Kidney (tissue), 14 donors: ENCODE measurements around the gene REEP1. TPM values are rescaled to one million over a fixed set of nuclear protein-coding genes. Genes with fewer than 3 reads are reported as not detected.

Experiments
- DNase-seq, 5 donors: peaks; one replicate each; pipeline ENCODE4 v3.0.0-alpha.2; 2013 to 2020
- FAIRE-seq: peaks from 2 replicates; lab custom pipeline; 2012; peaks lifted over from hg19 to GRCh38; lab: Jason Lieb, UNC
- H3K27ac ChIP-seq, 2 donors: one replicate each; pipeline ENCODE4 v1.7.0; 2013; ENCODE audit warnings: low read depth in 2 of 2, low read length in 2 of 2, inconsistent platforms in 1 of 2
- H3K27me3 ChIP-seq: one replicate; pipeline ENCODE4 v1.7.1; 2013; ENCODE audit warnings: low read length, inconsistent platforms; ENCODE audit not compliant: control insufficient read depth, insufficient read depth
- H3K36me3 ChIP-seq, 3 donors: one replicate each; pipeline versions ENCODE4 v1.7.0 to v1.7.1; 2013; ENCODE audit warnings: low read length in 3 of 3, control low read depth in 1 of 3, inconsistent platforms in 1 of 3; ENCODE audit not compliant: insufficient read depth in 3 of 3, control insufficient read depth in 2 of 3
- H3K4me1 ChIP-seq, 3 donors: one replicate each; pipeline versions ENCODE4 v1.7.0 to v1.7.1; 2013; ENCODE audit warnings: low read length in 3 of 3, inconsistent platforms in 1 of 3, low read depth in 1 of 3; ENCODE audit not compliant: control insufficient read depth in 2 of 3, insufficient read depth in 2 of 3
- H3K4me3 ChIP-seq, 3 donors: one replicate each; pipeline versions ENCODE4 v1.7.0 to v1.8.1; 2013; ENCODE audit warnings: low read length in 3 of 3, control low read depth in 1 of 3, inconsistent platforms in 1 of 3
- H3K9ac ChIP-seq, 3 donors: one replicate each; pipeline versions ENCODE4 v1.7.0 to v1.7.1; 2013; ENCODE audit warnings: low read length in 3 of 3, control low read depth in 1 of 3, inconsistent platforms in 1 of 3
- H3K9me3 ChIP-seq, 3 donors: one replicate each; pipeline versions ENCODE4 v1.7.0 to v1.7.1; 2013; ENCODE audit warnings: low read length in 3 of 3, control low read depth in 1 of 3, inconsistent platforms in 1 of 3; ENCODE audit not compliant: control insufficient read depth in 2 of 3, insufficient read depth in 1 of 3
- CTCF ChIP-seq: IDR thresholded peaks from 3 replicates; pipeline ENCODE4 v1.5.1; 2012; ENCODE audit warnings: mild to moderate bottlenecking, moderate library complexity, borderline replicate concordance; ENCODE audit not compliant: insufficient read depth; ENCODE audit errors: extremely low read depth
- intact Hi-C: fragments of 100-400 bp; cut with DNase I; formaldehyde crosslinking; loops from one replicate; pipeline ENCODE4 v1.11.1; 2022
- polyA plus RNA-seq: library from polyadenylated mRNA; stranded (reverse); fragments of 350-450 nt; fragmentation: Illumina TruSeq; extraction: RNeasy Lipid Tissue Mini Kit (QIAGEN cat#74804); gene quantifications from one replicate; pipeline ENCODE4 v1.2.3, GENCODE V29; 2014; ENCODE audit warnings: low read depth, low replicate concordance; ENCODE audit not compliant: insufficient read depth
- total RNA-seq: library from RNA; stranded (reverse); fragmentation: NEBNext Ultra II Directional; extraction: Animal tissue kit (Norgen Biotek cat#: 25700); gene quantifications from one replicate; pipeline ENCODE4 v1.2.1, GENCODE V29; 2021
- donor health status: control.
- donor health status: control.
- donor health status: control.
- donor health status: control.
- donor health status: control.
- donor health status: DM: yes; HTN: yes; CAD: no.
- donor health status: Normal renal cell carcinoma (clear cell type).

The REEP1 gene
- total and polyA plus RNA-seq, 2 donors from 2014 or later, result 3.3 to 4.3 TPM

GRCh38 chr2:86382108-86382507, 44.7 kb upstream of the REEP1 start:
- intact Hi-C loops, result no loop called here
- Histone ChIP-seq H3K9me3 (no peaks in the 10 kb centered on the region), H3K4me3 (no peak overlapping the region), H3K36me3 (no peaks in the 10 kb centered on the region), H3K27ac (no peak overlapping the region), H3K9ac (no peak overlapping the region), H3K27me3 (no peaks in the 10 kb centered on the region), H3K4me1 (no peaks in the 10 kb centered on the region)
- no peak for FAIRE-seq
- no peak for DNase-seq
- no peak for TF ChIP-seq CTCF

GRCh38 chr2:86378469-86378868, 41.0 kb upstream of the REEP1 start:
- Histone ChIP-seq H3K9ac (no peak overlapping the region), H3K27ac (no peak overlapping the region), H3K27me3 (no peaks in the 10 kb centered on the region), H3K9me3 (no peaks in the 10 kb centered on the region), H3K36me3 (no peaks in the 10 kb centered on the region), H3K4me3 (no peak overlapping the region), H3K4me1 (no peaks in the 10 kb centered on the region)
- intact Hi-C loops, result no loop called here
- FAIRE-seq, result no peak
- DNase-seq, result no peak
- no peak for TF ChIP-seq CTCF

GRCh38 chr2:86375623-86376022, 38.2 kb upstream of the REEP1 start:
- Histone ChIP-seq H3K4me1 (no peaks in the 10 kb centered on the region), H3K9me3 (no peaks in the 10 kb centered on the region), H3K27ac (no peak overlapping the region), H3K9ac (no peak overlapping the region), H3K4me3 (no peak overlapping the region), H3K27me3 (no peaks in the 10 kb centered on the region), H3K36me3 (no peaks in the 10 kb centered on the region)
- DNase-seq, result no peak
- intact Hi-C loops, result no loop called here
- no peak for TF ChIP-seq CTCF
- FAIRE-seq, result no peak
